ENCODE results near the gene GPD2. TPM values are rescaled to one million over a fixed set of nuclear protein-coding genes. Genes with fewer than 3 reads are reported as not detected.

GPD2 gene
- total and polyA plus RNA-seq, 2 of the 8 experiments (the other 6 are each of a cell fraction or from before 2014, with no cell fraction given), result 8.4 to 43.1 TPM

DNA sequence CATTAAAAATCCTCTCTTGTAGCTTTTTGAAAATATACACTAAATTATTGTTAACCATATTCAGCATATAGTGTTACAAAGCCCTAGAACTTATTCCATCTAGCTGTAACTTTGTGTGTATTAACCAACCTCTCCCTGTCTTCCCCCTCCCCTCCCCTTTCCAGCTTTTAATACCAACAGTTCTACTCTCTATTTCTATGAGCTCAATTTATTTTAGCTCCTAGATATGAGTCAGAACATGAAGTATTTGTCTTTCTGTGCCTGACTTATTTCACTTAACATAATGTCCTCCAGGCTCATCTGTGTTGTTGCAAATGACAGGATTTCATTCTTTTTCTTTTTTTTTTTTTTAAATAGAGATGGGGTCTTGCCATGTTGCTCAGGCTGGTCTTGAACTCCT lies 45.1 kb downstream of the GPD2 start (continued):
- TF ChIP-seq CHD7 (IDR thresholded peaks at IDR 0.05; ENCODE audit: insufficient replicate concordance, low read length) (no peak), RXRA (IDR thresholded peaks at IDR 0.05; ENCODE audit: insufficient read depth, low read depth, low read length) (no peak), SP4 (IDR thresholded peaks at IDR 0.05; ENCODE audit: low read length) (no peak), CHD1 (IDR thresholded peaks at IDR 0.05; ENCODE audit: low read depth, low read length) (no peak), KDM4A (IDR thresholded peaks at IDR 0.05; ENCODE audit: low read depth, low read length, severe bottlenecking) (no peak), CBX5 (IDR thresholded peaks at IDR 0.05; ENCODE audit: low read depth, low read length) (no peak), POLR2AphosphoS5 (IDR thresholded peaks at IDR 0.05; ENCODE audit: low read depth, low read length) (no peak), MAFK (IDR thresholded peaks at IDR 0.05; ENCODE audit: low read depth, low read length) (no peak), NRF1 (IDR thresholded peaks at IDR 0.05; ENCODE audit: low read depth, low read length) (no peak), JUND (IDR thresholded peaks at IDR 0.05; ENCODE audit: low read length) (no peak), TEAD4 (IDR thresholded peaks at IDR 0.05; ENCODE audit: low read depth, low read length) (no peak), TCF12 (IDR thresholded peaks at IDR 0.05; ENCODE audit: low read depth, low read length) (no peak)

Data from H1 (cell line).